Activated effector memory CD4-positive, alpha-beta T cell treated with Interleukin-2 at 50 U/mL for 16 hours (primary cell): ENCODE measurements around the gene MTA2.

ENCODE experiments used
- DNase-seq: peaks from one replicate; pipeline ENCODE4 v3.0.0-alpha.2; 2020

Gene MTA2

GRCh38 chr11:62545437-62546243 lies 56.0 kb downstream of the MTA2 start:
- DNase-seq = peak; percentile 47

- DNase-seq = peak; percentile 21
These were observed 56.9 kb downstream of the MTA2 start for GRCh38 chr11:62544581-62545436.

GRCh38 chr11:62543680-62544444 lies 57.8 kb downstream of the MTA2 start:
- no peak for DNase-seq
